Measurements from ENCODE around the gene NDFIP1. TPM values are rescaled to one million over a fixed set of nuclear protein-coding genes. Genes with fewer than 3 reads are reported as not detected.

Gene NDFIP1
- total RNA-seq, 1 experiment from 2014 or later = 40.9 TPM

DNA sequence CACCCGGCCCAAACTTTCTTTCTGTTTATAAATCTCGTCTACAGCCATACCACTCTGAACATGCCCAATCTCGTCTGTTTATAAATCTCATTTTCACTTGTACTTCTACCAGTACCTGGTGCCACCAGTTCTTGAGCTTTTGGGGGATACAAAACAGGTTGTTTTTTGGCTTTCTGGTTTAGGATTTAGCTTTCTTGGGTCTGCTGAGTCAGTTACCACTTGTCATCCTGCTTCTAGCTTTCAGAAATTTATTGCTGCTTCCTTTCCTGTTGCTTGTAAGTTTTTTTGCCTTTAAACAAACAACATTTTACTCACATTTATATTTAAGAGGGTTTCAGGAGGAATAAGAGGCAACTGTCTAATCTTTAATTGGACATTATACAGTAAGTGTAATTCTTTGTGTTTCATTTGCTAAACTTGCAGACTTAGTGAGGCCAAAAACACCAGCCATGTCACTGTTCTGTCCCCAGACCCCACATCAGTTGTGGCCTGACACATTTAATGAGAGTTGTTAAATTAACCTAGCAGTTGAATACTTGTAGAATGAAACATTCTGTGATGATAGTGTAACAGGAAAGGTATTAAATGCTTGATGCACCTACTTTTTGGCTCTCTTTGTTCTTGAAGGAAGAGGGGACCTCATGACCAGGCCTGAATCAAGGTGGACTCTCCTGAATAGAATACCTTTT is 11.8 kb downstream of the NDFIP1 start:
- Histone ChIP-seq H3K27me3 (ENCODE audit: control insufficient read depth, insufficient read depth, low read length) (no peaks in the 10 kb centered on the region), H3K27ac (ENCODE audit: low read length) (no peak overlapping the region), H3K36me3 (ENCODE audit: control insufficient read depth, insufficient read depth, low read length) (no peaks in the 10 kb centered on the region), H3K9me3 (ENCODE audit: control insufficient read depth, insufficient read depth, low read depth, low read length) (no peaks in the 10 kb centered on the region), H3K4me3 (ENCODE audit: low read depth in 2 of 2, low read length in 2 of 2) (no peak overlapping the region), H3K4me1 (ENCODE audit: control insufficient read depth, insufficient read depth, low read length) (no peaks in the 10 kb centered on the region)
- in situ Hi-C loops (cut with HindIII; ENCODE audit: low pct_unique_long_range_greater_than_20kb, low sequenced_read_pairs) (no loop called here), intact Hi-C loops (cut with micrococcal nuclease; ENCODE audit: unreplicated experiment) (no loop called here)
- no peak for DNase-seq (ENCODE audit: low read depth, low spot score)
- TF ChIP-seq, protein P1, sequence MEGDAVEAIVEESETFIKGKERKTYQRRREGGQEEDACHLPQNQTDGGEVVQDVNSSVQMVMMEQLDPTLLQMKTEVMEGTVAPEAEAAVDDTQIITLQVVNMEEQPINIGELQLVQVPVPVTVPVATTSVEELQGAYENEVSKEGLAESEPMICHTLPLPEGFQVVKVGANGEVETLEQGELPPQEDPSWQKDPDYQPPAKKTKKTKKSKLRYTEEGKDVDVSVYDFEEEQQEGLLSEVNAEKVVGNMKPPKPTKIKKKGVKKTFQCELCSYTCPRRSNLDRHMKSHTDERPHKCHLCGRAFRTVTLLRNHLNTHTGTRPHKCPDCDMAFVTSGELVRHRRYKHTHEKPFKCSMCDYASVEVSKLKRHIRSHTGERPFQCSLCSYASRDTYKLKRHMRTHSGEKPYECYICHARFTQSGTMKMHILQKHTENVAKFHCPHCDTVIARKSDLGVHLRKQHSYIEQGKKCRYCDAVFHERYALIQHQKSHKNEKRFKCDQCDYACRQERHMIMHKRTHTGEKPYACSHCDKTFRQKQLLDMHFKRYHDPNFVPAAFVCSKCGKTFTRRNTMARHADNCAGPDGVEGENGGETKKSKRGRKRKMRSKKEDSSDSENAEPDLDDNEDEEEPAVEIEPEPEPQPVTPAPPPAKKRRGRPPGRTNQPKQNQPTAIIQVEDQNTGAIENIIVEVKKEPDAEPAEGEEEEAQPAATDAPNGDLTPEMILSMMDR (IDR thresholded peaks at IDR 0.05) = no peak
- TF ChIP-seq SIN3A (IDR thresholded peaks at IDR 0.05; ENCODE audit: borderline replicate concordance, insufficient read depth, low read depth, low read length) (no peak), POLR2AphosphoS5 (IDR thresholded peaks at IDR 0.05; ENCODE audit: low read depth, low read length) (no peak), TCF7L2 (IDR thresholded peaks at IDR 0.05; ENCODE audit: low read depth, low read length) (no peak)
- TF ChIP-seq, protein P2, sequence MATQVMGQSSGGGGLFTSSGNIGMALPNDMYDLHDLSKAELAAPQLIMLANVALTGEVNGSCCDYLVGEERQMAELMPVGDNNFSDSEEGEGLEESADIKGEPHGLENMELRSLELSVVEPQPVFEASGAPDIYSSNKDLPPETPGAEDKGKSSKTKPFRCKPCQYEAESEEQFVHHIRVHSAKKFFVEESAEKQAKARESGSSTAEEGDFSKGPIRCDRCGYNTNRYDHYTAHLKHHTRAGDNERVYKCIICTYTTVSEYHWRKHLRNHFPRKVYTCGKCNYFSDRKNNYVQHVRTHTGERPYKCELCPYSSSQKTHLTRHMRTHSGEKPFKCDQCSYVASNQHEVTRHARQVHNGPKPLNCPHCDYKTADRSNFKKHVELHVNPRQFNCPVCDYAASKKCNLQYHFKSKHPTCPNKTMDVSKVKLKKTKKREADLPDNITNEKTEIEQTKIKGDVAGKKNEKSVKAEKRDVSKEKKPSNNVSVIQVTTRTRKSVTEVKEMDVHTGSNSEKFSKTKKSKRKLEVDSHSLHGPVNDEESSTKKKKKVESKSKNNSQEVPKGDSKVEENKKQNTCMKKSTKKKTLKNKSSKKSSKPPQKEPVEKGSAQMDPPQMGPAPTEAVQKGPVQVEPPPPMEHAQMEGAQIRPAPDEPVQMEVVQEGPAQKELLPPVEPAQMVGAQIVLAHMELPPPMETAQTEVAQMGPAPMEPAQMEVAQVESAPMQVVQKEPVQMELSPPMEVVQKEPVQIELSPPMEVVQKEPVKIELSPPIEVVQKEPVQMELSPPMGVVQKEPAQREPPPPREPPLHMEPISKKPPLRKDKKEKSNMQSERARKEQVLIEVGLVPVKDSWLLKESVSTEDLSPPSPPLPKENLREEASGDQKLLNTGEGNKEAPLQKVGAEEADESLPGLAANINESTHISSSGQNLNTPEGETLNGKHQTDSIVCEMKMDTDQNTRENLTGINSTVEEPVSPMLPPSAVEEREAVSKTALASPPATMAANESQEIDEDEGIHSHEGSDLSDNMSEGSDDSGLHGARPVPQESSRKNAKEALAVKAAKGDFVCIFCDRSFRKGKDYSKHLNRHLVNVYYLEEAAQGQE (IDR thresholded peaks at IDR 0.05; ENCODE audit: insufficient read depth in 1 of 2, low read depth in 2 of 2, low read length in 1 of 2) = no peak
- ATAC-seq = no peak
- POLR2A ChIA-PET = no interaction called here
- no TSS peak for BruUV-seq (replicated peaks)
- CTCF ChIA-PET = no interaction called here

DNA sequence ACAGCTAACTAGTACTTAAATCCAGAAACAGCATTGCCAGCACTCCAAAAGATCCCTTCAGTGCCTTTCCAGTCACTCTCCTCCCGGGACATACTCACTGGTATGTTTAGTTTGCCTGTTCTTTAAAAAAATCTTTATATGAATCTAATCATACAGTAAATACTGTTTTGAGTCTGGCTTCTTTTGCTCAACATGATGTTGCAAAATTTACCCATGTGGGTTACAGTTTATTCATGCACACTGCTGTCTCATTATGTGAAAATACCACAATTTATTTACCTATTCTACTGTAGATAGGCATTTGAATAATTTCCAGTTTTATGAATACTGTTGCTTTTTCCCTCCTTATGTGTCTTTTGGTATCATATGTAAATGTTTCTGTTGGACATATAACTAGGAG is 13.5 kb downstream of the NDFIP1 start:
- DNase-seq (ENCODE audit: low read depth, low spot score) (no peak), ATAC-seq (no peak)
- H3K27me3 ChIP-seq (ENCODE audit: control insufficient read depth, insufficient read depth, low read length) = no peaks in the 10 kb centered on the region
- intact Hi-C loops (cut with micrococcal nuclease; ENCODE audit: unreplicated experiment) = no loop called here
- POLR2A ChIA-PET = no interaction called here
- H3K27ac ChIP-seq (ENCODE audit: low read length) = no peak overlapping the region
- no peaks in the 10 kb centered on the region for H3K36me3 ChIP-seq (ENCODE audit: control insufficient read depth, insufficient read depth, low read length)
- H3K4me1 ChIP-seq (ENCODE audit: control insufficient read depth, insufficient read depth, low read length) = no peaks in the 10 kb centered on the region
- H3K4me3 ChIP-seq (ENCODE audit: low read depth in 2 of 2, low read length in 2 of 2) = no peak overlapping the region
- no peaks in the 10 kb centered on the region for H3K9me3 ChIP-seq (ENCODE audit: control insufficient read depth, insufficient read depth, low read depth, low read length)
- no TSS peak for BruUV-seq (replicated peaks)
- no peak for TF ChIP-seq SIN3A (IDR thresholded peaks at IDR 0.05; ENCODE audit: borderline replicate concordance, insufficient read depth, low read depth, low read length)
- no peak for TF ChIP-seq POLR2AphosphoS5 (IDR thresholded peaks at IDR 0.05; ENCODE audit: low read depth, low read length)
- TF ChIP-seq, protein P2 (IDR thresholded peaks at IDR 0.05; ENCODE audit: insufficient read depth in 1 of 2, low read depth in 2 of 2, low read length in 1 of 2) = no peak
- TF ChIP-seq, protein P1 (IDR thresholded peaks at IDR 0.05) = no peak
- no peak for TF ChIP-seq TCF7L2 (IDR thresholded peaks at IDR 0.05; ENCODE audit: low read depth, low read length)
- in situ Hi-C loops (cut with HindIII; ENCODE audit: low pct_unique_long_range_greater_than_20kb, low sequenced_read_pairs) = no loop called here
- CTCF ChIA-PET = no interaction called here
